GM18502 (cell line): ENCODE data around the gene RIOX2.

Experiments
- ATAC-seq: cut with Tn5 transposase; IDR thresholded peaks from one replicate; pipeline ENCODE4 v1.9.1; 2021; ENCODE audit warnings: mild to moderate bottlenecking; ENCODE audit not compliant: unreplicated experiment, poor library complexity

RIOX2 gene

GRCh38 chr3:97957617-97958311 is 14.5 kb downstream of the RIOX2 start:
- ATAC-seq = no peak

GRCh38 chr3:97956051-97956450 is 16.2 kb downstream of the RIOX2 start:
- ATAC-seq = no peak

GRCh38 chr3:97954228-97954827 is 17.9 kb downstream of the RIOX2 start:
- peak; percentile 61 for ATAC-seq

- no peak for ATAC-seq
These were observed 19.4 kb downstream of the RIOX2 start for GRCh38 chr3:97952872-97953271.

- no peak for ATAC-seq
These were observed 20.0 kb downstream of the RIOX2 start for GRCh38 chr3:97952280-97952679.

GRCh38 chr3:97950360-97950759 is 21.9 kb downstream of the RIOX2 start:
- no peak for ATAC-seq

GRCh38 chr3:97949743-97950142 is 22.5 kb downstream of the RIOX2 start:
- ATAC-seq = no peak

- no peak for ATAC-seq
These were observed 23.1 kb downstream of the RIOX2 start for GRCh38 chr3:97949110-97949485.

- no peak for ATAC-seq
These were observed 23.7 kb downstream of the RIOX2 start for GRCh38 chr3:97948351-97949109.

- ATAC-seq = no peak
These were observed 29.3 kb downstream of the RIOX2 start for GRCh38 chr3:97942801-97943546.

- no peak for ATAC-seq
These were observed 32.2 kb downstream of the RIOX2 start for GRCh38 chr3:97940034-97940433.

GRCh38 chr3:97939401-97939800 is 32.8 kb downstream of the RIOX2 start:
- no peak for ATAC-seq

- ATAC-seq = no peak
These were observed 33.8 kb downstream of the RIOX2 start for GRCh38 chr3:97938444-97938843.

- ATAC-seq = no peak
These were observed 35.0 kb downstream of the RIOX2 start for GRCh38 chr3:97937205-97937604.

- no peak for ATAC-seq
These were observed 36.4 kb downstream of the RIOX2 start for GRCh38 chr3:97935842-97936241.

GRCh38 chr3:97934980-97935695 is 37.1 kb downstream of the RIOX2 start:
- ATAC-seq = no peak

- no peak for ATAC-seq
These were observed 39.8 kb downstream of the RIOX2 start for GRCh38 chr3:97932387-97932801.

- no peak for ATAC-seq
These were observed 41.0 kb downstream of the RIOX2 start for GRCh38 chr3:97931218-97931617.

GRCh38 chr3:97930018-97930417 is 42.2 kb downstream of the RIOX2 start:
- ATAC-seq = no peak

- ATAC-seq = no peak
These were observed 43.2 kb downstream of the RIOX2 start for GRCh38 chr3:97928986-97929385.
